Pancreas (tissue), 10 donors: ENCODE measurements around the gene RUFY1. TPM values are rescaled to one million over a fixed set of nuclear protein-coding genes. Genes with fewer than 3 reads are reported as not detected.

ENCODE experiments used
- ATAC-seq, 4 donors: fragments of 200-7000 bp; cut with Tn5 transposase; one replicate each; pipeline versions ENCODE4 v1.8.0 to v1.9.1; 2020; ENCODE audit warnings: mild to moderate bottlenecking in 4 of 4, moderate library complexity in 4 of 4
- DNase-seq, 6 donors: peaks; one replicate each; pipeline ENCODE4 v3.0.0-alpha.2; 2020
- FAIRE-seq: peaks from 2 replicates; lab custom pipeline; 2012; peaks lifted over from hg19 to GRCh38; lab: Jason Lieb, UNC
- H3K27ac ChIP-seq, 4 donors: fragments of 200-600 bp; sonication (generic); 1 replicate in 3 of 4; 2 replicates in 1 of 4; pipeline versions ENCODE4 v1.5.0 to v1.8.0; 2020
- H3K27me3 ChIP-seq, 4 donors: fragments of 200-600 bp; one replicate each; pipeline ENCODE4 v1.8.0; 2021
- H3K36me3 ChIP-seq, 3 donors: fragments of 200-600 bp; sonication (generic) in 1 of 3; one replicate each; pipeline versions ENCODE4 v1.5.0 to v1.8.0; 2020 to 2021
- H3K4me1 ChIP-seq, 3 donors: fragments of 200-600 bp; one replicate each; pipeline ENCODE4 v1.8.0; 2021
- H3K4me3 ChIP-seq, 4 donors: fragments of 200-600 bp; sonication (generic) in 2 of 4; one replicate each; pipeline versions ENCODE4 v1.5.0 to v1.8.0; 2020 to 2021
- H3K9me3 ChIP-seq, 4 donors: fragments of 200-600 bp; one replicate each; pipeline ENCODE4 v1.8.0; 2021
- WGBS, 2 donors: extraction: QIAGEN DNeasy Blood & Tissue Kit; methylation state at CpG; one replicate each; pipeline ENCODE4 v1.1.7; 2013; 5-methylcytosine and 5-hydroxymethylcytosine counted together
- intact Hi-C, 3 donors: fragments of 100-400 bp; cut with DNase I; formaldehyde crosslinking; loops; one replicate each; pipeline versions ENCODE4 v1.11.1 to v1.14.2; 2022
- polyA plus RNA-seq, 2 donors: library from polyadenylated mRNA; stranded (reverse); fragments of 200-250 nt; gene quantifications; one replicate each; pipeline ENCODE4 v1.2.3, GENCODE V29; 2013
- total RNA-seq, 6 donors: library from RNA; stranded (reverse); fragmentation: NEBNext Ultra II Directional in 4 of 6; extraction: Animal tissue kit (Norgen Biotek cat#: 25700) in 4 of 6; gene quantifications; one replicate each; pipeline versions ENCODE4 v1.2.1 to v1.2.4, GENCODE V29; 2021 to 2023
- TF ChIP-seq, protein P1 (sequence below), 4 donors: fragments of 200-600 bp; sonication (generic) in 3 of 4; IDR thresholded peaks; one replicate each; pipeline versions ENCODE4 v1.5.0 to v1.8.0; 2021; ENCODE audit warnings: antibody characterized with exemption in 4 of 4
- donor health status: healthy with polysubstance abuse.
- donor health status: DM: no; HTN: no; CAD: no; lungs with moderate emphysema.
- donor health status: DM: no; HTN: no; CAD: no.
- donor health status: control.
- donor health status: control.
- donor health status: Bipolar disorder and iron deficiency.
- donor health status: DM: yes; HTN: yes; CAD: no.
- donor health status: DM: no; HTN: no; CAD: no.
- donor health status: DM: no; HTN: no; CAD: no.
- donor health status: DM: yes; HTN: yes; CAD: no.

Gene RUFY1
- total and polyA plus RNA-seq, 8 donors, result 16.4 to 35.8 (median 17.9) TPM

DNA sequence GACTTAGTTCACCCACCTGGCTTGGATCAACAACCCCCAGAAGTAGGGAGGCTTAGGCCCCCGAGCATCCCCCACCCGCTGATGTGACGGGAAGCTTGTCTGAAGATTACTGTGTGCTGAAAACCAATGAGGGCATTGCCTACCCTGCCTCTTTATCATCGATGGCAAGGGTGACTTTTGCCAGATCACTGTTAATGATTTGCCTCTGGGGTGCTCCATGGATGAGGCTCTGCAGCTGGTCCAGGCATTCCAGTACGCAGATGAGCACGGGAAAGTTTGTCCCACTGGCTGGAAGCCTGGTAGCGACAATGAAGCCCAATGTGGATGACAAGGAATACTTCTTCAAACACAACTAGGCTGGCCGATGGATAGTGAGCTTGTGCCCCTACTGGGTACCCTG is 22.0 kb downstream of the RUFY1 start:
- TF ChIP-seq, protein P1, sequence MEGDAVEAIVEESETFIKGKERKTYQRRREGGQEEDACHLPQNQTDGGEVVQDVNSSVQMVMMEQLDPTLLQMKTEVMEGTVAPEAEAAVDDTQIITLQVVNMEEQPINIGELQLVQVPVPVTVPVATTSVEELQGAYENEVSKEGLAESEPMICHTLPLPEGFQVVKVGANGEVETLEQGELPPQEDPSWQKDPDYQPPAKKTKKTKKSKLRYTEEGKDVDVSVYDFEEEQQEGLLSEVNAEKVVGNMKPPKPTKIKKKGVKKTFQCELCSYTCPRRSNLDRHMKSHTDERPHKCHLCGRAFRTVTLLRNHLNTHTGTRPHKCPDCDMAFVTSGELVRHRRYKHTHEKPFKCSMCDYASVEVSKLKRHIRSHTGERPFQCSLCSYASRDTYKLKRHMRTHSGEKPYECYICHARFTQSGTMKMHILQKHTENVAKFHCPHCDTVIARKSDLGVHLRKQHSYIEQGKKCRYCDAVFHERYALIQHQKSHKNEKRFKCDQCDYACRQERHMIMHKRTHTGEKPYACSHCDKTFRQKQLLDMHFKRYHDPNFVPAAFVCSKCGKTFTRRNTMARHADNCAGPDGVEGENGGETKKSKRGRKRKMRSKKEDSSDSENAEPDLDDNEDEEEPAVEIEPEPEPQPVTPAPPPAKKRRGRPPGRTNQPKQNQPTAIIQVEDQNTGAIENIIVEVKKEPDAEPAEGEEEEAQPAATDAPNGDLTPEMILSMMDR (IDR thresholded peaks at IDR 0.05), result no peak
- FAIRE-seq, result no peak
- peaks cover 3 to 31% (median 23%) of the 10 kb centered on the region in 3 donors for H3K36me3 ChIP-seq
- peak in 1 of 6 donors; percentile 7 for DNase-seq
- WGBS, 2 donors, result 64 to 67% methylated on average over 8 of the region's 8 CpGs
- H3K4me1 ChIP-seq, result no peaks in the 10 kb centered on the region
- no peaks in the 10 kb centered on the region for H3K27me3 ChIP-seq
- intact Hi-C loops, result no loop called here
- no peak overlapping the region for H3K27ac ChIP-seq
- H3K9me3 ChIP-seq, result no peaks in the 10 kb centered on the region
- ATAC-seq, result peak in 1 of 4 donors; percentile 9
- no peak overlapping the region for H3K4me3 ChIP-seq

- H3K4me3 ChIP-seq, result no peak overlapping the region
- H3K4me1 ChIP-seq, result no peaks in the 10 kb centered on the region
- ATAC-seq, result no peak
- H3K36me3 ChIP-seq, result peaks cover 0 to 10% (median 0%) of the 10 kb centered on the region in 3 donors
- TF ChIP-seq, protein P1 (IDR thresholded peaks at IDR 0.05), result no peak
- no peaks in the 10 kb centered on the region for H3K9me3 ChIP-seq
- DNase-seq, result peak in 1 of 6 donors; percentile 49
- no peak overlapping the region for H3K27ac ChIP-seq
- no peaks in the 10 kb centered on the region for H3K27me3 ChIP-seq
- no peak for FAIRE-seq
- 96 to 99% methylated on average over 39 to 42 of the region's 42 CpGs for WGBS, 2 donors
- intact Hi-C loops, result no loop called here
Measured at GRCh38 chr5:179577286-179577960, 27.1 kb downstream of the RUFY1 start.

- 89 to 91% methylated on average over 9 of the region's 9 CpGs for WGBS, 2 donors
- H3K36me3 ChIP-seq, result peaks cover 0 to 38% (median 7%) of the 10 kb centered on the region in 3 donors
- TF ChIP-seq, protein P1 (IDR thresholded peaks at IDR 0.05), result no peak
- no peaks in the 10 kb centered on the region for H3K27me3 ChIP-seq
- no peaks in the 10 kb centered on the region for H3K4me1 ChIP-seq
- FAIRE-seq, result no peak
- no peaks in the 10 kb centered on the region for H3K9me3 ChIP-seq
- intact Hi-C loops, result no loop called here
- DNase-seq, result no peak
- H3K27ac ChIP-seq, result no peak overlapping the region
- H3K4me3 ChIP-seq, result no peak overlapping the region
- ATAC-seq, result peak in 2 of 4 donors; percentile 34 to 39
Measured at GRCh38 chr5:179585941-179586401, 35.6 kb downstream of the RUFY1 start.

DNA sequence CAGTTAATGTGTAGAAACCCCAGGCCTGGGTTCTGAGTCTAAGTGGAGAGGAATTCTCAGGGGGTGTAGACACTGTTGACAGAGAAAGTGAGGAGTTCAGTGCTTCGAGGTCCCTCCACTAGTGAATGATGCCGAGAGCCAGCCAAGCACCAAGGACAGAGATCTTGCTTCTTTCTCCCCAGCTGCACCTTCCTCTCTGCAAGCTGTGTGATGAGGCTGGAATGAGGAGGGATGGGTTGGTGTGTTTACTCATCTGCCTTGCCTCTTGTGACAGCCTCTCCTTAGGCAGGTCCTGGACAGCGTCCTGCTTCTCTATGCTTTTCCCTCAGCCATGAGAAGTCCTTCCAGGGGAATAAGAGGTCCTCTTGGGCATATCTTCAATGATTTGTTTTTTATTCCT is 37.8 kb downstream of the RUFY1 start:
- no peak for DNase-seq
- TF ChIP-seq, protein P1 (IDR thresholded peaks at IDR 0.05), result no peak
- Histone ChIP-seq H3K9me3 (no peaks in the 10 kb centered on the region), H3K36me3 (peaks cover 0 to 53% (median 20%) of the 10 kb centered on the region in 3 donors), H3K4me1 (no peaks in the 10 kb centered on the region), H3K4me3 (no peak overlapping the region), H3K27ac (no peak overlapping the region), H3K27me3 (no peaks in the 10 kb centered on the region)
- FAIRE-seq, result no peak
- intact Hi-C loops, result no loop called here
- 83% methylated on average over 3 of the region's 3 CpGs for WGBS, 2 donors
- ATAC-seq, result no peak

GRCh38 chr5:179595916-179596315 is 45.6 kb downstream of the RUFY1 start:
- Histone ChIP-seq H3K36me3 (peaks cover 0 to 69% (median 38%) of the 10 kb centered on the region in 3 donors), H3K4me1 (no peaks in the 10 kb centered on the region), H3K9me3 (no peaks in the 10 kb centered on the region), H3K27me3 (no peaks in the 10 kb centered on the region), H3K27ac (no peak overlapping the region), H3K4me3 (no peak overlapping the region)
- intact Hi-C loops, result no loop called here
- DNase-seq (no peak), FAIRE-seq (no peak), ATAC-seq (no peak)
- 83 to 85% methylated on average over 6 of the region's 6 CpGs for WGBS, 2 donors
- TF ChIP-seq, protein P1 (IDR thresholded peaks at IDR 0.05), result no peak
